ENCODE measurements around the gene RMND5A. TPM values are rescaled to one million over a fixed set of nuclear protein-coding genes. Genes with fewer than 3 reads are reported as not detected.
"Not testable (repeated sequence)": the region's sequence is repeated elsewhere in the genome, so short reads cannot be mapped to it uniquely, and the experiment has no call there.

Gene RMND5A
- total and polyA plus RNA-seq, 2 experiments from 2014 or later: 23.0 to 80.8 TPM

DNA sequence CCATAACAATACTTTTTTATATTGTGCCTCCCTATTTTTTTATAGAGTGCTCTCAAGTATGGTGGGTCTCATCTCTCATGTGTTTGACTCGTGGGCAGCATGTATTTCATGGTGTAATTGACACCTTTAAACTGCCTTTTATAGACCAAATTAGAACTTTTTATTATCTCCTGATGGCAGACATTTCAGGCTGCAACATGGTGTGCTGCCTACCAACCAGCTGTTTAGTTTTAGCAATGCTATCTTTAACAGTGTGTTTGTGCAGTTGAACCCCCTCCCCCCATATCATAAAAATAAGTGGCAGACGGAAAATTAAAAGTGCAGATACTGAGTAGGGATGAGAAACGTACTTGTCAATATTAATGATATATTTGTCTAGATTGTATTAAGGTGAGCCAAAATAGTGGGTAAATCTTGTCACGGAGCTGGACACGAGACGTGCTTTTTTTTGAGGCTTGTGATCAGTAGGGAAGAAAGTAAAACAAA, 12.0 kb downstream of the RMND5A start:
- peaks cover 11% of the 10 kb centered on the region for H3K79me2 ChIP-seq
- DNase-seq (ENCODE audit: low spot score); H3K4me1 ChIP-seq (ENCODE audit: insufficient read depth); H3K4me3 ChIP-seq; H3K27ac ChIP-seq; H3K27me3 ChIP-seq; H3K9me3 ChIP-seq (ENCODE audit: low read depth); H3K36me3 ChIP-seq (replicated peaks; ENCODE audit: insufficient read depth, low read depth); H3K4me2 ChIP-seq; H3K9me2 ChIP-seq (replicated peaks; ENCODE audit: insufficient read depth); H4K20me1 ChIP-seq (ENCODE audit: insufficient read depth, poor library complexity, severe bottlenecking); H2AFZ ChIP-seq: not testable (repeated sequence)
- WGBS (ENCODE audit: low lambda C conversion rate, missing lambda C conversion rate): 85% methylated on average over 5 of the region's 6 CpGs

- not testable (repeated sequence) for H3K4me3 ChIP-seq
- H3K79me2 ChIP-seq: peaks cover 11% of the 10 kb centered on the region
Observed at GRCh38 chr2:86732837-86733236, 12.7 kb downstream of the RMND5A start.

GRCh38 chr2:86733528-86733927, 13.4 kb downstream of the RMND5A start:
- H3K4me1 ChIP-seq (ENCODE audit: insufficient read depth); H3K9me3 ChIP-seq (ENCODE audit: low read depth); H2AFZ ChIP-seq; H3K27me3 ChIP-seq; H3K9me2 ChIP-seq (replicated peaks; ENCODE audit: insufficient read depth); H3K4me2 ChIP-seq; H3K36me3 ChIP-seq (replicated peaks; ENCODE audit: insufficient read depth, low read depth); DNase-seq (ENCODE audit: low spot score); H3K27ac ChIP-seq; H3K79me2 ChIP-seq; H4K20me1 ChIP-seq (ENCODE audit: insufficient read depth, poor library complexity, severe bottlenecking); H3K4me3 ChIP-seq: not testable (repeated sequence)
- 100% methylated on average over 2 of the region's 4 CpGs for WGBS (ENCODE audit: low lambda C conversion rate, missing lambda C conversion rate)

More at GRCh38 chr2:86732837-86733236, 12.7 kb downstream of the RMND5A start:
- H3K27ac ChIP-seq; H3K27me3 ChIP-seq; H3K9me2 ChIP-seq (replicated peaks; ENCODE audit: insufficient read depth); H3K4me1 ChIP-seq (ENCODE audit: insufficient read depth); DNase-seq (ENCODE audit: low spot score); H2AFZ ChIP-seq; H3K4me2 ChIP-seq; H3K36me3 ChIP-seq (replicated peaks; ENCODE audit: insufficient read depth, low read depth); H3K9me3 ChIP-seq (ENCODE audit: low read depth); H4K20me1 ChIP-seq (ENCODE audit: insufficient read depth, poor library complexity, severe bottlenecking): not testable (repeated sequence)

DNA sequence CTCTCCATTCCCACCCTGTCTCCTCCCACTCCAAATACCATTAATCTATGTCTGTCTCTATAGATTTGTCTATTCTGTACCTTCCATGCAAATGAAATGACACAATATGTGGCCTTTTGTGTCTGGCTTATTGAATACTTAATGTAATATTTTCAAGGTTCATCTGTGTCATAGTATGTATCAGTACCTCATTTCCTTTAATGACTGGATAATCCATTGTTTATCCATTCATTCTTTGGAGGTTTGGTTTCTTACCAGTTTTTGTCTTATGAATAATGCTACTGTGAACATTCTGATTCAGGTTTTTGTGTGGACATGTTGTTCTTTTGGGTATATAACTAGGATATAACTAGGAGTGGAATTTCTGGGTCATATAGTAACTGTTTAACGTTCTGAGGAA, 14.8 kb downstream of the RMND5A start:
- not testable (repeated sequence) for H3K36me3 ChIP-seq (replicated peaks; ENCODE audit: insufficient read depth, low read depth); H3K4me1 ChIP-seq (ENCODE audit: insufficient read depth); H3K4me2 ChIP-seq; H3K27ac ChIP-seq; H3K79me2 ChIP-seq; H3K4me3 ChIP-seq; H4K20me1 ChIP-seq (ENCODE audit: insufficient read depth, poor library complexity, severe bottlenecking); H2AFZ ChIP-seq; H3K9me2 ChIP-seq (replicated peaks; ENCODE audit: insufficient read depth); H3K27me3 ChIP-seq; DNase-seq (ENCODE audit: low spot score); H3K9me3 ChIP-seq (ENCODE audit: low read depth)
- no CpG with 5 or more reads among the region's 1 CpG for WGBS (ENCODE audit: low lambda C conversion rate, missing lambda C conversion rate)

GRCh38 chr2:86739485-86739884, 19.4 kb downstream of the RMND5A start:
- H3K9me2 ChIP-seq (replicated peaks; ENCODE audit: insufficient read depth); H2AFZ ChIP-seq; H3K27me3 ChIP-seq; H3K27ac ChIP-seq; DNase-seq (ENCODE audit: low spot score); H3K36me3 ChIP-seq (replicated peaks; ENCODE audit: insufficient read depth, low read depth); H3K4me1 ChIP-seq (ENCODE audit: insufficient read depth); H3K4me3 ChIP-seq; H3K4me2 ChIP-seq; H4K20me1 ChIP-seq (ENCODE audit: insufficient read depth, poor library complexity, severe bottlenecking); H3K9me3 ChIP-seq (ENCODE audit: low read depth): not testable (repeated sequence)
- peaks cover 17% of the 10 kb centered on the region for H3K79me2 ChIP-seq

- H3K27me3 ChIP-seq; DNase-seq (ENCODE audit: low spot score); H3K4me1 ChIP-seq (ENCODE audit: insufficient read depth); H3K36me3 ChIP-seq (replicated peaks; ENCODE audit: insufficient read depth, low read depth); H4K20me1 ChIP-seq (ENCODE audit: insufficient read depth, poor library complexity, severe bottlenecking); H3K27ac ChIP-seq; H3K4me2 ChIP-seq; H3K9me2 ChIP-seq (replicated peaks; ENCODE audit: insufficient read depth); H2AFZ ChIP-seq; H3K9me3 ChIP-seq (ENCODE audit: low read depth); H3K4me3 ChIP-seq: not testable (repeated sequence)
- peaks cover 21% of the 10 kb centered on the region for H3K79me2 ChIP-seq
- WGBS (ENCODE audit: low lambda C conversion rate, missing lambda C conversion rate): no CpG with 5 or more reads among the region's 11 CpGs
Observed at GRCh38 chr2:86739889-86740288, 19.8 kb downstream of the RMND5A start.

GRCh38 chr2:86741889-86742498, 21.9 kb downstream of the RMND5A start:
- Histone ChIP-seq H3K79me2 (peaks cover 42% of the 10 kb centered on the region), H4K20me1 (ENCODE audit: insufficient read depth, poor library complexity, severe bottlenecking) (peaks cover 27% of the 10 kb centered on the region)
- not testable (repeated sequence) for H3K4me2 ChIP-seq; H3K27ac ChIP-seq; H3K27me3 ChIP-seq; H3K9me2 ChIP-seq (replicated peaks; ENCODE audit: insufficient read depth); H3K9me3 ChIP-seq (ENCODE audit: low read depth); H3K36me3 ChIP-seq (replicated peaks; ENCODE audit: insufficient read depth, low read depth); H3K4me3 ChIP-seq; H2AFZ ChIP-seq; H3K4me1 ChIP-seq (ENCODE audit: insufficient read depth); DNase-seq (ENCODE audit: low spot score)
- WGBS (ENCODE audit: low lambda C conversion rate, missing lambda C conversion rate): no CpG with 5 or more reads among the region's 4 CpGs
